Spleen (tissue), 11 donors: ENCODE measurements around the gene TIAM1. TPM values are rescaled to one million over a fixed set of nuclear protein-coding genes. Genes with fewer than 3 reads are reported as not detected.

Source experiments
- DNase-seq: peaks from one replicate; pipeline ENCODE4 v3.0.0-alpha.2; 2020
- H3K27ac ChIP-seq, 8 donors: fragments of 200-600 bp; sonication (generic) in 7 of 8; 1 replicate in 4 of 8; 2 replicates in 4 of 8; pipeline versions ENCODE4 v1.5.0 to v1.8.0; 2016 to 2021; ENCODE audit warnings: inconsistent platforms in 4 of 8, mild to moderate bottlenecking in 4 of 8, moderate library complexity in 1 of 8
- H3K27me3 ChIP-seq, 7 donors: fragments of 200-600 bp; sonication (generic) in 6 of 7; replicated peaks in 1 of 7; 1 replicate in 4 of 7; 2 replicates in 3 of 7; pipeline versions ENCODE4 v1.5.0 to v1.8.0; 2016 to 2021; ENCODE audit warnings: inconsistent platforms in 3 of 7, mild to moderate bottlenecking in 1 of 7
- H3K36me3 ChIP-seq, 6 donors: fragments of 200-600 bp; sonication (generic) in 5 of 6; 1 replicate in 4 of 6; 2 replicates in 2 of 6; pipeline versions ENCODE4 v1.5.0 to v1.8.0; 2016 to 2021; ENCODE audit warnings: inconsistent platforms in 2 of 6
- H3K4me1 ChIP-seq, 6 donors: fragments of 200-600 bp; sonication (generic) in 5 of 6; 1 replicate in 3 of 6; 2 replicates in 3 of 6; pipeline versions ENCODE4 v1.5.0 to v1.8.0; 2016 to 2021; ENCODE audit warnings: inconsistent platforms in 3 of 6
- H3K4me3 ChIP-seq, 8 donors: fragments of 200-600 bp; sonication (generic) in 7 of 8; 1 replicate in 4 of 8; 2 replicates in 4 of 8; pipeline versions ENCODE4 v1.5.0 to v1.8.0; 2016 to 2021; ENCODE audit warnings: inconsistent platforms in 4 of 8, mild to moderate bottlenecking in 4 of 8, moderate library complexity in 2 of 8
- H3K9me3 ChIP-seq, 8 donors: fragments of 200-600 bp; sonication (generic) in 7 of 8; 1 replicate in 4 of 8; 2 replicates in 4 of 8; pipeline versions ENCODE4 v1.5.0 to v1.8.0; 2016 to 2021; ENCODE audit warnings: inconsistent platforms in 4 of 8
- POLR2A ChIP-seq, 3 donors: fragments of 450-650 bp; IDR thresholded peaks; one replicate each; pipeline ENCODE4 v1.5.1; 2017; ENCODE audit warnings: antibody characterized with exemption in 3 of 3, mild to moderate bottlenecking in 1 of 3
- POLR2AphosphoS5 ChIP-seq, 3 donors: sonication (generic); formaldehyde crosslinking; IDR thresholded peaks; one replicate each; pipeline ENCODE4 v1.5.1; 2017; ENCODE audit warnings: antibody characterized with exemption in 3 of 3
- WGBS, 5 donors: extraction: QIAGEN DNeasy Blood & Tissue Kit in 3 of 5; methylation state at CpG; one replicate each; pipeline versions ENCODE4 v1.1.5 to v1.1.7; 2013 to 2018; 5-methylcytosine and 5-hydroxymethylcytosine counted together
- intact Hi-C: fragments of 100-400 bp; cut with DNase I; formaldehyde crosslinking; loops from one replicate; pipeline ENCODE4 v1.15.0; 2023; ENCODE audit warnings: low total_unique reads
- polyA plus RNA-seq, 3 donors: library from polyadenylated mRNA; stranded (reverse); fragments of 200-250 nt; gene quantifications; one replicate each; pipeline ENCODE4 v1.2.1, GENCODE V29; 2013
- total RNA-seq, 7 donors: library from RNA; depleted of rRNA in 3 of 7; stranded (reverse); fragments of >200 nt in 3 of 7; fragmentation: NEBNext Ultra II Directional in 4 of 7; extraction: Animal tissue kit (Norgen Biotek cat#: 25700) in 4 of 7; gene quantifications; one replicate each; pipeline versions ENCODE4 v1.1.0 to v1.2.1, GENCODE V29; 2016 to 2021
- TF ChIP-seq, protein P1 (sequence below), 11 experiments: fragments of 200-600 bp in 7 of 11; fragments of 450-650 bp in 4 of 11; sonication (generic) in 4 of 11; IDR thresholded peaks in 8 of 11; conservative IDR thresholded peaks in 3 of 11; 1 replicate in 7 of 11; 2 replicates in 4 of 11; pipeline versions ENCODE4 v1.4.0 to v1.8.0; 2016 to 2021; ENCODE audit warnings: antibody characterized with exemption in 11 of 11, inconsistent platforms in 4 of 11, mild to moderate bottlenecking in 1 of 11
- donor health status: healthy with polysubstance abuse.
- donor health status: DM: no; HTN: no; CAD: no; lungs with moderate emphysema.
- donor health status: DM: no; HTN: no; CAD: no.
- donor health status: Bipolar disorder and iron deficiency.
- donor health status: healthy.
- donor health status: DM: no; HTN: no; CAD: no.
- donor health status: DM: yes; HTN: yes; CAD: no.

Gene TIAM1
- total and polyA plus RNA-seq, 10 donors, result 1.9 to 35.0 (median 18.4) TPM

DNA sequence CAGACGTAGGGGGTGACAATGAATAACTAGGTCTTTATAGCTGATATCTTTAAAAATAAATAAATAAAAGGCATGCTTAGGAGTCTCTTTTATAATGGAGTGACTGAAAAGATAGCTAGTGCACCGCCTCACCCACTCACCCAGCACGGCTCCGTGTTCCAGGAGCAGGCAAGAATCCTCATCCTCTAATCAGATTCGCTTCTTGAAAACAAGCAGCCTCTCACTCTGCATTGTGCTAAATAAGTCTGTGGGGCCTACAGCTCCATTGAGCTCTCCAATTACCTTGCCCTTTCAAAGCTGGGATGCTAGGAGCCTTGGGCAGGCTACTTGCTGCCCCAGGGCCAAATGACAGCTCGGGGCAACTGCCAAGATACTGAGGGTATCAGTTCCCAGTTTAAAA lies 91.5 kb downstream of the TIAM1 start:
- H3K27ac ChIP-seq, result peak overlapping the region in 2 of 8 donors; percentile 19 to 68
- WGBS, 5 donors, result 81 to 90% (median 87%) methylated on average over 6 of the region's 6 CpGs
- DNase-seq, result no peak
- H3K9me3 ChIP-seq, result no peaks in the 10 kb centered on the region
- no peaks in the 10 kb centered on the region for H3K36me3 ChIP-seq
- H3K4me3 ChIP-seq, result no peak overlapping the region
- TF ChIP-seq POLR2AphosphoS5 (IDR thresholded peaks at IDR 0.05), result no peak
- TF ChIP-seq POLR2A (IDR thresholded peaks at IDR 0.05), result no peak
- TF ChIP-seq, protein P1, sequence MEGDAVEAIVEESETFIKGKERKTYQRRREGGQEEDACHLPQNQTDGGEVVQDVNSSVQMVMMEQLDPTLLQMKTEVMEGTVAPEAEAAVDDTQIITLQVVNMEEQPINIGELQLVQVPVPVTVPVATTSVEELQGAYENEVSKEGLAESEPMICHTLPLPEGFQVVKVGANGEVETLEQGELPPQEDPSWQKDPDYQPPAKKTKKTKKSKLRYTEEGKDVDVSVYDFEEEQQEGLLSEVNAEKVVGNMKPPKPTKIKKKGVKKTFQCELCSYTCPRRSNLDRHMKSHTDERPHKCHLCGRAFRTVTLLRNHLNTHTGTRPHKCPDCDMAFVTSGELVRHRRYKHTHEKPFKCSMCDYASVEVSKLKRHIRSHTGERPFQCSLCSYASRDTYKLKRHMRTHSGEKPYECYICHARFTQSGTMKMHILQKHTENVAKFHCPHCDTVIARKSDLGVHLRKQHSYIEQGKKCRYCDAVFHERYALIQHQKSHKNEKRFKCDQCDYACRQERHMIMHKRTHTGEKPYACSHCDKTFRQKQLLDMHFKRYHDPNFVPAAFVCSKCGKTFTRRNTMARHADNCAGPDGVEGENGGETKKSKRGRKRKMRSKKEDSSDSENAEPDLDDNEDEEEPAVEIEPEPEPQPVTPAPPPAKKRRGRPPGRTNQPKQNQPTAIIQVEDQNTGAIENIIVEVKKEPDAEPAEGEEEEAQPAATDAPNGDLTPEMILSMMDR (IDR thresholded peaks at IDR 0.05 in 8 of 11, conservative IDR thresholded peaks at IDR 0.05 in 3 of 11), result no peak
- H3K4me1 ChIP-seq, result no peaks in the 10 kb centered on the region
- intact Hi-C loops, result no loop called here
- H3K27me3 ChIP-seq, result no peaks in the 10 kb centered on the region

DNA sequence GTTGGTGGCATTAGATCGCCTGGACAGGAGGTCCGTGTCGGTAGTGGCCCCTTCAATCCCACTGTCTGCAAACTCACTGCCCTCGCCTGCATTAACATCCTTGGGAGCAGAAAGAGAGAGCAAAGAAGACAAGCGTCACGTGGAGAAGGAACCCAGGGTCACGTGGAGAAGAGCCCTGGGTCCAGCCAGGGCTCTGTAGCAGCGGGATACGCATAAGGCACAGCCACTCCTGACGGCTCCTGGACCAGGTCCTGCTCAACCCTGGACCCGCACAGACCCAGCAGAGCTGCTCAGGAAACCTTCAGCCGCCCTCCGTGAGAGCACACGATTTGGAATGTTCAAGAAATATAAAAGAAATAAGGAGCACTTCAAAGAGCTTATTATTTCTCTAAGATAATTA lies 92.0 kb downstream of the TIAM1 start:
- Histone ChIP-seq H3K36me3 (no peaks in the 10 kb centered on the region), H3K27me3 (no peaks in the 10 kb centered on the region), H3K9me3 (no peaks in the 10 kb centered on the region), H3K4me1 (no peaks in the 10 kb centered on the region), H3K4me3 (peak overlapping the region in 2 of 8 donors; percentile 15 to 35), H3K27ac (peak overlapping the region in 5 of 8 donors; percentile 35 to 68 (median 48))
- WGBS, 5 donors, result 86 to 95% (median 88%) methylated on average over 14 of the region's 14 CpGs
- intact Hi-C loops, result no loop called here
- TF ChIP-seq POLR2AphosphoS5 (IDR thresholded peaks at IDR 0.05) (no peak), POLR2A (IDR thresholded peaks at IDR 0.05) (no peak)
- TF ChIP-seq, protein P1 (IDR thresholded peaks at IDR 0.05 in 8 of 11, conservative IDR thresholded peaks at IDR 0.05 in 3 of 11), result no peak
- DNase-seq, result no peak

DNA sequence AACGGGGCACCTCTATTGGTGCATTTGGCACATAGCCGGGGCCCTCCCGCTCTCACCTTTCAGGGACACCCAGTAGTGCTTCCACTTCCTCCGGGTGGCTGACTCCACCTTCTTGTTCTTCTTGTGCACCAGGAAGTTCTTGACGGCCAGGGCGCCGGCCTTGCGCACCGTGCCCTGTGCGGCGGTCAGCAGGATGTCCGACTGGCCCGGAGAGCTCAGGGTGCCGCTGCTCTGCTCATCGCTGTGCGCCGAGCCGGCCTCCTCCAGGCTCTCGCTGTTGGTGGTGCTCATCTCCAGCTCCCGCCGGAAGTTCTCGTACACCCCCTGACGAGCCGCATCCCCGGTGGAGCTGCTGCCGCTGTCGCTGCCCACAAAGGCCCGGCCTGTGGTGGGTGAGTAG lies 92.4 kb downstream of the TIAM1 start:
- Histone ChIP-seq H3K4me1 (no peaks in the 10 kb centered on the region), H3K9me3 (no peaks in the 10 kb centered on the region), H3K27me3 (no peaks in the 10 kb centered on the region), H3K36me3 (no peaks in the 10 kb centered on the region), H3K4me3 (peak overlapping the region in 2 of 8 donors; percentile 15 to 35), H3K27ac (peak overlapping the region in 5 of 8 donors; percentile 35 to 68 (median 48))
- peak; percentile 84 for DNase-seq
- 79 to 94% (median 92%) methylated on average over 16 to 28 of the region's 28 CpGs for WGBS, 5 donors
- TF ChIP-seq POLR2A (IDR thresholded peaks at IDR 0.05), result no peak
- TF ChIP-seq, protein P1 (IDR thresholded peaks at IDR 0.05 in 8 of 11, conservative IDR thresholded peaks at IDR 0.05 in 3 of 11), result no peak
- TF ChIP-seq POLR2AphosphoS5 (IDR thresholded peaks at IDR 0.05), result peak; percentile 60 to 82 (median 80)
- intact Hi-C loops, result no loop called here

DNA sequence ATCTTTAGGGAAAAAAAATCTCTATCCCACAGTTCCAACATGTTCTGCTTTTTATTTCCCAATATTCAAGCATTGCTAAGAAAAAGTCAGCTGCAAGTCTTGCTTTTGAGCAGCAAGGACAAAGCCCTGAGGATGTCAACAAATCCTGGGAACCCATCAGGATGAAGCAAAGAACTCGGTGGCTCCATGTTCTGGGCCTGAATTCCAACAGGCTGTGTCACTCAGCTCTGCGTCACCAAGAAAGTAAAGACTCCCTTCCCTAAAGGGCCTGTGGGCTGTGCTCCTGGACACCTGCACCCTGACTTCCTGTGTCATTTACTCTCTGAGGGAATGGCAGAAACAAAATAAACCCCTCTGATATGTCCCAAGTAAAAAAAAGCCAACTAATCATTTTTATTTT lies 95.5 kb downstream of the TIAM1 start:
- H3K4me1 ChIP-seq, result no peaks in the 10 kb centered on the region
- intact Hi-C loops, result no loop called here
- no peak overlapping the region for H3K4me3 ChIP-seq
- H3K27ac ChIP-seq, result no peak overlapping the region
- no peak for DNase-seq
- H3K27me3 ChIP-seq, result no peaks in the 10 kb centered on the region
- H3K9me3 ChIP-seq, result peaks cover 0 to 12% (median 9%) of the 10 kb centered on the region in 8 donors
- peaks cover 0 to 10% (median 0%) of the 10 kb centered on the region in 6 donors for H3K36me3 ChIP-seq
- TF ChIP-seq POLR2A (IDR thresholded peaks at IDR 0.05), result no peak
- TF ChIP-seq, protein P1 (IDR thresholded peaks at IDR 0.05 in 8 of 11, conservative IDR thresholded peaks at IDR 0.05 in 3 of 11), result no peak
- TF ChIP-seq POLR2AphosphoS5 (IDR thresholded peaks at IDR 0.05), result no peak
- 85 to 93% (median 89%) methylated on average over 2 of the region's 2 CpGs for WGBS, 5 donors
